Measurements from ENCODE around the gene FERMT3.

Gene FERMT3

DNA sequence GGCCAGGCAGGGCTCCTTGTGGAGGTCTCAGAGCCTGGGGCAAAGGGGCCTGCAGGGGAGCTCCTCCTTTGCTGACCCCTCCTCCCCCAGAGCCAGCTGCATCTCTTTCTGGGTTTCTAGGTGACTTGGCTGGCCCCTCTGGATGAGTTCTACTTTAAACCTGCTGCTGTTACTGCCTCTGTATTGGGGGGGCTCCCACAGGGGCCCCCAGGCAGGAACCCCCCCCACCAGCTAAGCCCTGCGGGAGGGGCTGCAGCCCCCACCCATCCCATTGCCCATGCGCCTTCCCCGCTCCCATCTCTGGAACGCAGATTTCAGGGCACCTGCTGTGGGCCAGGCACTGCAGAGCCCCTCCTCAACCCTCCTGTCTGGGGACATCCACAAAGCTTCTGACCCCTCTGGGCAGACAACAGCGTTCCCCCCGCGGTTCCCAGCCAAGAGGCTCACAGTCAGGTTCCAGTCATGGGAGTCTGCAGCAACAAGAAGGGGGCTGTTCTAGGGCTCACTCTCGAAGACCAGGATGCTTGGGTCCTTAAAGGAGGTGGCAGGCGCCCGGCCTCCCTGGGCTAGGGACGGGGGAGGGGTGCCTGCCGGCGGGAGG is 44.0 kb downstream of the FERMT3 start:
- DNase-seq, result no peak

- DNase-seq, result peak in 1 of 2 donors; percentile 50
Observed at GRCh38 chr11:64251016-64251752, 44.7 kb downstream of the FERMT3 start, which contains the start of gene PLCB3. PLCB3 (plus strand) TSS chr11:64251530; CDS start chr11:64251650, 120 bp downstream.

- no peak for DNase-seq
Observed at GRCh38 chr11:64251753-64252002, 45.2 kb downstream of the FERMT3 start.

DNA sequence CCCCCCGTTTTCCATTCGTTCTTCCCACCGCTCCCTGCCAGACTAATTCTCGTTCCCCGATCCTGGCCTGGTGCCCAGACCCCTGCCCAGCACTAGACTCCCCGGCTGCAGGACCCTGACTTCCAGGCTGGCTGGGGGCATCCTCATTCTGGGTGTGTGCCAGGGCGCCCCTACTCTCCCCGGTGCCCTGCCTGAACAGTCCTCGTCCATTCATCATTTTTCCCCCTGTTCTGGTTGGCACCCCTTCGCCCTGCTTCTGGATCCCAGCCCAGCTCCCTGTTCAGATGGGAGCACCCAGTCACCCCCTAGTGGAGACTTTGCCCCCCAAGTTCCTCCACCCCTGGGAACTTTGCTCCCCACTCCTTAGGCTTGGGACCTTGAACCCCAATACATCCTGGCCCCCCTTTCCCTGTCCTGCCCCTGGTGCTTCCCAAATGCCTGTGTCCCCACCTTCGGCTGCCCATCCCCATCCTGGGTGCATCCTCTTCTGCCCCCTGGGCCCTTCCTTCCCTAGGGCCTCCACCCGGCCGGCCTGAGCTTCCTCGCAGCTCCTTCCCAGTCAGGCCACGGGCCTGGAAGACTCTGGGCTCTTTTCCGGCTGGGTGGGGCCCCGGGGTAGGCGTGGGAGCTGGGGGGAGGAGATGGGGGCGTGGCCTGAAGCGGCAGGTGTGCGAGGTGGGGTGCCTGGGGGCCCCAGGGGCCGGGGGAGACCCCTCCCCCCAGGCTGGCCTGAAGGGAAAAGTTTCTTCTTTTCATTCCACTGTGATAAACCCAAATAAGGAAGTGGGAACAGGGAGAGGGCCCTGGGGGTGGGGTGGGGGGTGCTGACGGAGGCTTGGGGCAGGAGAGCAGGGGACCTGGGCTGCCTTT is 45.7 kb downstream of the FERMT3 start:
- DNase-seq, result no peak

DNA sequence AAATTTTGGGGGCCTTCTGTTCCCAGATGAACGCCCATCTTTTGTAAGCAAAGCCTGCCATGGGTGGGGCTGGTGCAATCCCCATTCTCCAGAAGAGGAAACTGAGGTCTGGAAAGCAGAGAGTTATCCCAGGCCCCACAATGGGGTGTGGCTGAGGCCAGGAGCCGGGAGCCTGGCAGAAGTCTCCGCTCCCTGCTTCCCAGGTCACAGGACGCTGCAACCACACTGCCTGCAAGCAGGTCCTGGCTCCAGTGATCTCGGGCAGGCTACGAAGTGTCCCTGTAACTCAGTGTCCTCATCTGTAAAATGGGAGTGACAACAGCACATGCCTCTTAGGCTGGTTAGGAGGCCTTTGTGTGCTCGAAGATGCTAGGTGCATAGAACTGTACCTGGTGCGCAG is 46.5 kb downstream of the FERMT3 start:
- no peak for DNase-seq

GRCh38 chr11:64253481-64253880 is 47.0 kb downstream of the FERMT3 start:
- DNase-seq, result peak; percentile 29 to 30

- DNase-seq, result no peak
Observed at GRCh38 chr11:64254326-64254725, 47.8 kb downstream of the FERMT3 start.

GRCh38 chr11:64255135-64256128 is 48.9 kb downstream of the FERMT3 start:
- DNase-seq, result no peak

GRCh38 chr11:64256300-64256699 is 49.8 kb downstream of the FERMT3 start:
- DNase-seq, result no peak

GRCh38 chr11:64258356-64258755 is 51.8 kb downstream of the FERMT3 start:
- no peak for DNase-seq

GRCh38 chr11:64258946-64259532 is 52.5 kb downstream of the FERMT3 start:
- no peak for DNase-seq

- no peak for DNase-seq
Observed at GRCh38 chr11:64259533-64260067, 53.1 kb downstream of the FERMT3 start.

DNA sequence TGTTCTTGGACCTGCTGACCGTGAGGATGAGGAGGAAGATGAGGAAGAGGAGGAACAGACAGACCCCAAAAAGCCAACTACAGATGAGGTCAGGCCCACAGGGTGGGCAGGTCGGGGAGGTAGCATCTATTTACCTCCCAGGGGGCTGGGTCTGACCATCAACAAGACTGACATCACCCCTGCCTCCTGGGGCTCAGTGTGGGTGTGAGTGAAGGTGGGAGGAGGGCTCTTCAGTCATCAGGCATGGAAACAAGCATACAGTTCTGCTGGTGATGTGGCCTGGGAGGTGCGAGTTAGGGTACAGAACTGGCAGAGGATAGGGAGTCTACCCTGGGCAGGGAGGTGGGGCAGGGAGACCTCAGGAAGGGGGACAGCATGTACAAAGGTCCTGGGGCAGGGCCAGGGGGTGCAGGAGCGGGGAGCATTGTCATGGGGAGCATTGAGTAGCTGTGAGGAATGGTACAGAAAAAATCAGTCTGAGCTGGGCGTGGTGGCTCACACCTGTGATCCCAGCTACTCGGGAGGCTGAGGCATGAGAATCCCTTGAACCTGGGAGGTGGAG is 53.7 kb downstream of the FERMT3 start:
- no peak for DNase-seq

- no peak for DNase-seq
Observed at GRCh38 chr11:64261556-64262080, 55.1 kb downstream of the FERMT3 start.

GRCh38 chr11:64262271-64263002 is 55.9 kb downstream of the FERMT3 start:
- DNase-seq, result no peak

DNA sequence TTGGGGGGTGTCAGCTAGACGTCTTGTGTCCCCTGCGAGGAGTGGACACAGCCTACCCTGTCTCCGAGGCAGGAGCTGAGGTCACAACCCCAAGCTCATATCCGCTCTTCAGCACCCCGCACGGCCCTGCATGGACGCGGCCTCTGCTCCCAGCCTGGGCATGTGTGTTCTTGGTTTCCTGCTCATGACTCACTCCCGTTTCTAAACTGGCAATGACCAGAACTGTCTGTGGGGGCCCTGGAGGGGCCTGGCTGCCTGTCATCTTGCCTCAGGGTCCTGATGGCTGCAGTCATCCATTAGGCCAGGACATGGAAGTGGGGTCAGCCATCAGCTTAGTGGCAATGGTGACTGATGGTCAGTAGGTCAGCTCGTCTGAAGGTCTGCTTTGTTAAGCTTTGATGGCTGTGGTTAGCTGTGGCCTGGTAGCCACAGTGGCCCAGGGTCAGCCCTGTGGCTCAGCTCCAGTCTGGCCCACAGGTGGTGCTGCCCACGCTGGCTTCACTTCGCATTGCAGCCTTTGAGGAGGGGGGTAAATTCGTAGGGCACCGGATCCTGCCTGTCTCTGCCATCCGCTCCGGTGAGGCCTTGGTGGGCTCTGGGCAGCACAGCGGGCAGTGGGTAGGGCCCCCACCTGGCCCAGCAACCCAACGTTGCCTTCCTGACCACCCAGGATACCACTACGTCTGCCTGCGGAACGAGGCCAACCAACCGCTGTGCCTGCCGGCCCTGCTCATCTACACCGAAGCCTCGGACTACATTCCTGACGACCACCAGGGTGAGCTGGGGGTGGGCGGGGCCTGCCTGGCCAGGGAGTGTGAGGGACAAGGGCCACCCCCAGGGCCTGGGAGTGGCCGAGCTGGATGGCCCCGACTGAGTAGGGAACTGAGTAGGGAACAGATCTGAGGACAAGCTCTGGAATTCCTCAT is 56.8 kb downstream of the FERMT3 start:
- no peak for DNase-seq

DNA sequence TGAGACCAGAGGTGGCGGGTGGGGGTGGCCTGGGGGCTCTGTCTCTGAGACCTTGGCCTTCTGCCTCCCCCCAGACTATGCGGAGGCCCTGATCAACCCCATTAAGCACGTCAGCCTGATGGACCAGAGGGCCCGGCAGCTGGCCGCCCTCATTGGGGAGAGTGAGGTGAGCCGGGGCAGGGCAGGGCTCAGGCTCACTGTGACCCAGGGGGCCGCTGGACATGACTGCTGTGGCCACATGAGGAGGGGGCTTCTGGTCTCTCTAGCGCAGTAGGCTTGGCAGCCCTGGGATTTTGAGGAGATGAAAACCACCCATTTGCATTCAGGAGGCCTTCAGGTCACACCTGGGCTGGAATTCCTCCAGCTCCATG is 57.4 kb downstream of the FERMT3 start:
- DNase-seq, result no peak

- no peak for DNase-seq
Observed at GRCh38 chr11:64264371-64264852, 57.9 kb downstream of the FERMT3 start.

All from hippocampal formation (tissue), 2 donors.